ENCODE results near the gene ZNF195.
A peak's percentile ranks its signal among the peaks of the same experiment; 100 is the strongest.
"Not testable (repeated sequence)": the region's sequence is repeated elsewhere in the genome, so short reads cannot be mapped to it uniquely, and the experiment has no call there.

The ZNF195 gene

DNA sequence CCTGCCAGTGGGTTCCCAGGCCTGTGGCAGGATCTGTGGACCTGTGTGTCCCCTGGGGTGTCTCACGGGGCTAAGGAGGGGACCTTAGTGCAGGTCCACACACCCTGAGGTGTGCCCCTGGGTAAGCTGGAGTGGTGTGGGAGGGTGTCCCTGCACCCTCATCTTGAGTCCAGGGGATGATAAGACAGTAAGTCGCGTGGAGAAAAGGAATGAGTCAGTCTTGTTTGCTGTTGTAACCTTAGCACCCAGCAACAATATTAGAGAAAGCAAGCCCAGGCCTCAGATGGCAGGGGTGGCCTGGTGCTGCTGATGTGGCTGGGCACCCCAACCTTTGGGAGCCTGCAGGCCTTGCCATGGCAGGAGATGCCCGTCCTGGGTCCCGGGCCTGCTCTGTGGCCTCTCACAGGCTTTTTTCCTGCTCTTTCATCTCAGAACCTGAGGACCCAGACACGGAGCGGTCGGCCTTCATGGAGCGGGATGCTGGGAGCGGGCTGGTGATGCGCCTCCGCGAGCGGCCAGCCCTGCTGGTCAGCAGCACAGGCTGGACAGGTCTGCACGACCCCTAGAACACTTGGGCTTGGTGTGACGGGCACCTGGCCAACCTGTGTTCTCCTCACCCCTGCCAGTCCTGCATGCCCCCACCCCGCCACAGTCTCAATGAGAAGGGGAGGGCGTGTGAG lies 23.4 kb upstream of the ZNF195 start:
- DNase-seq = not testable (repeated sequence)

DNA sequence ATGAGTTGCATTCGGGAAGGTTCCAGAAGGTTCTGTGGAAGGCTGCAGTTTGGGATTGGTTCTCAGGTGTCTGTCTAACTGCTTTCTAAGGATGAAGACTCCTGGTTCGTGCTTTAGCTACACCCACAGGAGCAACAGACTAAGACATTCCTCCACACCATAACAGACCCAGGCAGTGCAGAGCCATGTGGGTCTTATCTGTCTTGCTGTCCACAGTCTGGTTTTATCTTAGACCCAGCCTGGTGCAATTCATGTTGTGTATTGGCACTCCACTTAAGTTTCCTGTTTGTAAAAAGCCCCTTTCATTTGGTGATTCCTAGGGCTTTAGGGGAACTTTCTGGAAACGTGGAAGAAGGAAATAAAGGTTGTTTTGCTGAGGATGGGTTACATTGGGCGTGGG lies 22.1 kb upstream of the ZNF195 start:
- DNase-seq = not testable (repeated sequence)

DNA sequence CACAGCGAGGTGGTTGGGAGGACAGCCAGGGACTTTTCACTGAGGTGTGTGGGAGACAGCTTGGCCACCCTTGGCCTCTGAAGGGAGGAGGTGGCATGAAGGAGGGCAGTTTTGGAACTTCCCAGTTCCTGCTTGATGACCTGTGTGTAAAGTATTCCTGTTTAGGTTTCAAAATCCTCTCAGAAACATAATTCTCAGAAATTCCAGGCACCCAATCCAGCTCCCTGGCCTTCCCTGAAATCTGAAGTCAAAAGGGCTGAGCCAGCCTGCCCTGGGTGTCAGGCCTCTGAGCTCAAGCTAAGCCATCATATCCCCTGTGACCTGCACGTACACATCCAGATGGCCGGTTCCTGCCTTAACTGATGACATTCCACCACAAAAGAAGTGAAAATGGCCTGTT lies 19.6 kb upstream of the ZNF195 start:
- not testable (repeated sequence) for DNase-seq

DNA sequence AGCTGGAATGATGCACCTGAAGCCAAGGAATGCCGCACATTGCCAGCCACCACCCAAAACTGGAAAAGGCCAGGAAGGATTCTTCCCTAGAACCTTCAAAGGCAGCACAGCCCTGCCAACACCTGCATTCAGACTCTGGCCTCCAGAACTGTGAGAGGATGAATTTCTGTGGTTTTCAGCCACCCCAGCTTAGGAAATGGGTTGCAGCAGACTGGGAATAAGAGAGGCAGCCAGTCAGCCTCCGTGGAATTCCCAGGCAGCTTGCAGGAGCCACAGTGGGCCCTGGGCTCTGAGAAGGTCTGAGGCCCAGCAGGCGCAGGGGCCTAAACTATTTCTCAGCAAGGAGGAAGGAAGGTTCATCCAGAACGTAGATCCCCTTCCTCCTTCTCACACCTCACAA lies 19.2 kb upstream of the ZNF195 start:
- not testable (repeated sequence) for DNase-seq

DNA sequence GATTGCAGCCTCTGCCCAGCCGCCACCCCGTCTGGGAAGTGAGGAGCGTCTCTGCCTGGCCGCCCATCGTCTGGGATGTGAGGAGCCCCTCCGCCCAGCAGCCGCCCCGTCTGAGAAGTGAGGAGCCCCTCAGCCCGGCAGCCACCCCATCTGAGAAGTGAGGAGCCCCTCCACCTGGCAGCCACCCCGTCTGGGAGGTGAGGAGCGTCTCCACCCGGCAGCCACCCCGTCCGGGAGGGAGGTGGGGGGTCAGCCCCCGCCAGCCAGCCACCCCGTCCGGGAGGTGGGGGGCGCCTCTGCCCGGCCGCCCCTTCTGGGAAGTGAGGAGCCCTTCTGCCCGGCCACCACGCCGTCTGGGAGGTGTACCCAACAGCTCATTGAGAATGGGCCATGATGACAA lies 18.3 kb upstream of the ZNF195 start:
- DNase-seq = not testable (repeated sequence)

DNA sequence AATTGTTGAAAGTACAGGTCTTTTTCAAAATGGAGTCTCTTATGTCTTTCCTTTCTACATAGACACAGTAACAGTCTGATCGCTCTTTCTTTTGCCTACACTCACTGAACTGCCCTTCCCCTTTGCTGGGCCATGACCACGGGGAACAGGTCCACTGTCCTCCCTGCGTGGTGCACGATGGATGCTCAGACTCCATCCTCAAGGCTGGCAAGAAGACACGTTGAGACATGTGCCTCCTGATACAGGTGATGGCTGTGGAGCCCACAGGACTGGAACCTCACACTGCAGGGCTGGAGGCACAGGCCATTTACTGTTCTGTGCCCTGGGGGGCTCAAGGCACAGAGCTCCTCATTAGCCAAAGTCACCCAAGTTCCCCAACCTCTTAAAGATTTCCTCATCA lies 16.5 kb upstream of the ZNF195 start:
- DNase-seq = not testable (repeated sequence)

DNA sequence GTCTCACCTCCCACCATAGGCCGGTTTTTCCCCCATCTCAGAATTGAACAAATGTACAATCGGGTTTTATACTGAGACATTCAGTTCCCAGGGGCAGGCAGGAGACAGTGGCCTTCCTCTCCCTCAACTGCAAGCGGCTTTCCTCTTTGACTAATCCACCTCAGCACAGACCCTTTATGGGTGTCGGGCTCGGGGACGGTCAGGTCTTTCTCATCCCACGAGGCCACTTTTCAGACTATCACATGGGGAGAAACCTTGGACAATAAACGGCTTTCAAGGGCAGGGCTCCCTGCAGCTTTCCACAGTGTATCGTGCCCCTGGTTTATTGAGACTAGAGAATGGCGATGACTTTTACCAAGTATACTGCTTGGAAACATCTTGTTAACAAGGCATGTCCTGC lies 16.0 kb upstream of the ZNF195 start:
- DNase-seq = not testable (repeated sequence)

DNA sequence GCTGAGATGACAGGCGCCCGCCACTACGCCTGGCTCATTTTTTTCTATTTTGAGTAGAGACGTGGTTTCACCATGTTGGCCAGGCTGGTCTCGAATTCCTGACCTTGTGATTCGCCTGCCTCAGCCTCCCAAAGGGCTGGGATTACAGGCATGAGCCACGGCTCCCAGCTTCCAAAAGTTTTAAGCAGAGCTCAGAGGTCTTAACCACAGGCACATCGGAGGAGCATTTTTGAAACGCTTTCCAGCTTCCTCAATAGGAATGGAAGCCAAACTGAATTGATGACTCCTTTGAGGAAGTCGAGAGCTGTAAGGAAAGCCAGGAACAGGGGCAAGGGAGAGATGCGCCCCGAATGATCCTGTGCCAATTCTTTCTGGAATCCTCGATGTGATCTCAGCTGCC lies 14.5 kb upstream of the ZNF195 start:
- DNase-seq = peak; percentile 32

DNA sequence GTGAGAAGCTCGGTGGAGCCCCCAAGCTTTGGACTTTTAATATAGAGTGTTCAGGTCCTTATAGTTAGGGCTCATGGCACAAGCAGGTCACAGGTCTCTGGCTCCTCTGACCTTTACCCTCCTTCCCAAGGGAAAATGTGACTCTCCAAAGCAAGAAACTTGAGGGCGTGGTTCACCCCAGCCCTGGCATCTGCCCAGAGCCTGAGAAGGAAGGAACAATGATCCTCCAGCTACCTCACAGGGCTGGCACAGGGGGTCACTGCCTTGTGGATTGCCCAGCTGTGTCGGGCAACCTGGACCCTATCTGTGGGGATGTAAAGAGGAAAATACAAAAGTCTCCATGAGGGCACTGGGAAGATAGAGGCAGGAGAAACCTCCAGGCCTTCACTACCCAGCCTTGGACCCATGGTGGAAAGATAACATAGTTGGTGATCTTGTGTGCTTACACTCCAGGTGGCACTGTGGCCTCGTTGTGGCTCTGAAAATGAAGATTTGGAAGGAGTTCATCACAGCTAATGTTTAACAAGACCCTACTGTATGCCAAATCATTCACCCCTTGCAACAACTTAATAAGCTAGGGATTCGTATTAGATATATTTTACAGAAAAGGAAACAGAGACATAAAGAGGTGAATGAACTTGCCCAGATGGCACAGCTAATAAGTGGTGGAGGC lies 3.8 kb upstream of the ZNF195 start:
- no peak for DNase-seq

DNA sequence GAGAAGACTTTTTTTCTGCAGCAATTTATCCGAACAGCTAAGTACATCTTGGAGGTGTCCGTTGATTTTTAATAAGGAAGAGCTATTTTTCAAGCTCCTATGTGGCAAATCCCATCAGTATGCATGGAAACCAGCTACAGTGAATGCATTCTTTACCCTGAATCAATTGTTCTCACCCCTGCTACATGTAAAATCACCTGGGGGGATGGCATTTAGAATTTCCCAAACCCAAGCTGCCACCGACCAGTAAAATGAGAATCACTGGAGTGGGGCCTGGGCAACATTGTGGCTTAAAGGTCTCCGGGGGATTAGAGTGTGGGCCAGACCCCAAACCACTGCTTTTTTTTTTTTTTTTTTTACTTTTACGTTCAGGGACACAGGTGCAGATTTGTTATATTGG lies 2.8 kb upstream of the ZNF195 start:
- DNase-seq = no peak

DNA sequence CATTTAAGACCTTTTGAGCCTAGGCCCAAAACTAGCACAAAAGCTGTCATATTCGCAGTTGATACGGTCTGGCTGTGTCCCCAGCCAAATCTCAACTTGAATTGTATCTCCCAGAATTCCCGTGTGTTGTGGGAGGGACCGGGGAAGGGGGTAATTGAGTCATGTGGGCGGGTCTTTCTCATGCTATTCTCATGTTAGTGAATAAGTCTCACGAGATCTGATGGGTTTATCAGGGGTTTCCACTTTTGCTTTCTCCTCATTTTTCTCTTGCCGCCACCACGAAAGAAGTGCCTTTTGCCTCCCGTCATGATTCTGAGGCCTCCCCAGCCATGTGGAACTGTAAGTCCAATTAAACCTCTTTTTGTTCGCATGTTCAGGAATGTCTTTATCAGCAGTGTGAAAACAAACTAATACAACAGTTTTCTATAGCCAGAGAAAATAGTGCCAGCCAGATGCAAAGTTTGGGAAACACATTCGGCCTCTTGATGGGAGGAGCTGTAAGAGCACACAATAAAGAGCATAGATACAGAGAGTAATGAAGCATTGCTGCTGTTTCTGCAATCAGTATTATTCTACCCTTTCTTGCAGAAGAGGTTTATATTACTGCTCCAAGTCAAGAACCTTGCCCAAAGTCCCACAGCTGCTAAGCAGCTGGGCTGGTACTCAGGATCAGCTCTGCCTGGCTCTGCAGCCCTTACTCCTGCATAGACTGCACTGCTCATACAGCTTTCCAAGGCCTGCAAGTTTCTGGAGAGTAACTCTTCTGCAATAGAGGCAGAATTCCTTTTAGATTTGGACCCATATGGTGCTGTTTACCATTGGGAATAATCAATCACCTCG lies 2.0 kb upstream of the ZNF195 start:
- peak; percentile 62 for DNase-seq

DNA sequence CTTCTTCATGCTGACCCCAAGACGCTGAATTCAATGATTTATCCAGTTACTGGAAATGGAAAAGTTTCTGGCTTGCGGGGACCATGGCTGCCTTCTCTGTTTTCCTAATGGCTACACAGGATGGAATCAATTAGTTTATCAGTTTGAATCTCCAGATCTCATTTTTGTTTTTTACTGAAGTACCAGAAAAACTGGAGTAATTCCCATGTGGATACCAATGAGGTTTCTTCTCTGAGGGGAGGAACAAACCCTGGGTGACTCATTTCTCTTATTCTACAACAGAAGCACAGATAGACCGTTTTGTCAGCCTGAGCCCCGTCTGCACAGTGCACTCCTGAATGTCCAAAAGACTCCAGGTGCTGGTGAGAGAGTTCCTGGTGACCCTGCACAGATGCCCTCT lies 3.4 kb downstream of the ZNF195 start:
- DNase-seq = peak; percentile 18

DNA sequence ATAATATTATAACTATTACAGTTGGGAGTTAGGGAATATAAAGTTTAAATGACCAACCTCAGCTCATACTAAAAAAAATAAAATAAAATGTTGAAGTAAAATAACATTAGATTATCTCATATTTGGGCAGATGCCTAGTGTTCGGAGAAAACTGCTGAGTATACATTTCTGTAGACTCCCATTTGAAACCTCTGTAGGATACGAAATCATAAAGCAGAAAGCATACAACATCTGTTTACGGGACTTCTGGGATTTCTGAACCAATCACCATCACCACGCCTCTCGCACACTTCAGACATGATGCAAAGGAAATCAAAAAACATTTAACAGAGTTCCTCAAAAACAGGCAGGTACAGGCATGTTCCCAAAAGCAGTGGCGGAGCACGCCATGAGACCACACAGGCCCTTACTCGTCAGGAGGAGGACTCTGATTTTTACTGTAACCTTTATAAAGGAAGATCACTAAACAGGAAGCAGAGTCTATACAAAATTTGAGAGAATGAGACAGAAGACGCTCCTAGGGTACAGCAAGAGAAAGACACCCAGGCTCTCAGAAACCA lies 8.6 kb downstream of the ZNF195 start:
- DNase-seq = no peak

DNA sequence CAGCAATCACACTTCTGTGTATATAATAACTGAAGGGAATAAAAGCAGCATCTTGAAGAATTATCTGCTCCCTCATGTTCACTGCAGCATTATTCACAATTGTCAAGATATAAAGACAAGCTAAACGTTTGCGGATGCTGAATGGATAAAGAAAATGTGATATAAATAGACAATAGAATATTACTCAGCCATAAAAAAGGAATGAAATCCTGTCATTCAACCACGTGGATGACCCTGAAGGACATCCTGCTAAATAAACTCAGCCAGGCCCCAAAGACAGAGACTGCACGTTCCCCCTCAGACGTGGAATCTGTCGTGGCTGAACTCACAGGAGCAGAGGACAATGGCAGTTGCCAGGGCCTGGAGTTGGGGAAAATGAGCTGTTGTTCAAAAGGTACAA lies 9.6 kb downstream of the ZNF195 start:
- DNase-seq = no peak

DNA sequence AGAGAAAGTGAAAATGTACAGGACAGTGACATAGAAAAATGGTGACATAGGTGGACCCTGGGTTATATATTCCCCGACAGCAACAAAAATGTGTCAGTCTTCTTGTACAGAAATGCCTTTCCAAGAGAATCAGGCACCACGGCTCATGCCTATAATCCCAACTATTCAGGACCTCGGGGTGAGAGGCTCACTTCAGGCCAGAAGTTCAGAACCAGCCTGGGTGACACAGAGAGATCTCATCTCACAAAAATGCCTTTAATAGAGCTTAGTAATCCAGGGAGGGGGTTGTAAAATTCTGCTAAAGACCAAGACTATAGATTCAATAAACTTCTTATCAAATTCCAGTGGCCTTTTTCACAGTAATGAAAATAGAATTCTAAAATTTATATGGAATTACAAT lies 10.7 kb downstream of the ZNF195 start:
- DNase-seq = no peak

DNA sequence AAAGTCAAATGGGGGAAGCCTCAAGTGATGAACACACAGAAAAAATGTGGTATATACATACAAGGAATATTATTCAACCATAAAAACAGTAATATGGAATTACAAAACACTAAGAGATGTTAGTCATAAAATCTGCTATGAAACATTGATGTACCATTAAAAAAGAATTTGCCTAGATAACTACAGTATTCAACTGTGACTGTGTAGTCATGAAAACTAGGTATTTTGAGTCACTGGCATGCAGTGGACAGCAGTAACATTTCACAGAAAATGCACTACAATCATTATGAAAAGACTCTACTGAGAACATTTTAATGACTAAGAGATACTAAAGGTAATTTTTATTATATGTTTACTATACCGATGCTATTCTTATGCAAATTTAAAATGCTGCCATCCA lies 11.7 kb downstream of the ZNF195 start:
- no peak for DNase-seq

DNA sequence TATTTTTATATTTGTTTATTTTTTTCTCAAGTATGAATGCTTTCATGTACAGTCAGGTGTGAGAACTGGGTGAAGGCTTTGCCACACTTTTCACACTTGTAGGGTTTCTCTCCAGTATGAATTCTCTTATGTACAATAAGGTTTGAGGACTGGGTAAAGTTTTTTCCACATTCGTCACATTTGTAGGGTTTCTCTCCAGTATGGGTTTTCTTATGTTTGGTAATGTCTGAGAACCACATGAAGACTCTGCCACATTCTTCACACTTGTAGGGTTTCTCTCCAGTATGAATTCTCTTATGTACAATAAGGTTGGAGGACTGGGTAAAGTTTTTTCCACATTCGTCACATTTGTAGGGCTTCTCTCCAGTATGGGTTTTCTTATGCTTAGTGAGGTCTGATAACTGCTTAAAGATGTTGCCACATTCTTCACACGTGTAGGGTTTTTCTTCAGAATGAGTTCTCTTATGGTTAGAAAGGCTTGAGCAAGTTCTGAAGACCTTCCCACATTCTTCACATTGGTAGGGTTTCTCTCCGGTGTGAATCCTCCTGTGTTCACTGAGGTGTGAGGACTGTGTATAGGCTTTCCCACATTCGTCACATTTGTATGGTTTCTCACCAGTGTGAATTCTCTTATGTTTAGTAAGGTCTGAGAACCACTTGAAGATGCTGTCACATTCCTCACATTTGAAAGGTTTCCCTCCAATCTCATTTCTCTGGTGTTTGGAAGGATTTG lies 19.7 kb downstream of the ZNF195 start:
- DNase-seq = no peak

DNA sequence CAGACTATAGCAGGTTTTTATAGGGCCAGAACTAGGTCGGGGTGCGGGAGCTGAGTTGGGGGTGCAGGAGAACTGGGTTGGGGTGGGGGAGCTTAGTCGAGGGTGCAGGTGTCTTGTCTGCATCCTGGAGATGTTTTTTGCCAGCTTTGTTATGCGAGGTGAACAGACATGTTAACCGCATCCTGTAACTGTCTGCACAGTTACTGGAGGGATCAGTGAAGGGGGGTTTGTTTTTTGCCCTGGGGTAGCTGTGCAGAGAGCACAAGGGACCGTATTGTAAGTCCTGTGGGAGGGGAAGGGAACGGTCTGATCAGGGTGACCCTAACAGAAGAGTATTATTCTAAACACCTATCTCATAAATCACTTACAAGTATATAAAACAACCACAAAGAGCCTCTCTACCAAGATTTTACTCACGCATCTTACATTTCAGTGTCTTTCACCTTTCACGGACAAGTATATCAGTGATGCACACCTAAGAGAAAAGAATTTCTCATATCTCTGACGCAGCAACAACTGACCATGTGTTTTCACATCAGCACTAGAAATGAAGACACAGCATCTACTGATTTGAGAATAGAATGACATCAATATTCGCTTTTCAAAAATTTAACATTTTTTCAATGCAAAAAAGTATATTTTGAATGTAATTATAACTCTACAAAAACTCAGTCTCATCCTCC lies 20.8 kb downstream of the ZNF195 start:
- no peak for DNase-seq

DNA sequence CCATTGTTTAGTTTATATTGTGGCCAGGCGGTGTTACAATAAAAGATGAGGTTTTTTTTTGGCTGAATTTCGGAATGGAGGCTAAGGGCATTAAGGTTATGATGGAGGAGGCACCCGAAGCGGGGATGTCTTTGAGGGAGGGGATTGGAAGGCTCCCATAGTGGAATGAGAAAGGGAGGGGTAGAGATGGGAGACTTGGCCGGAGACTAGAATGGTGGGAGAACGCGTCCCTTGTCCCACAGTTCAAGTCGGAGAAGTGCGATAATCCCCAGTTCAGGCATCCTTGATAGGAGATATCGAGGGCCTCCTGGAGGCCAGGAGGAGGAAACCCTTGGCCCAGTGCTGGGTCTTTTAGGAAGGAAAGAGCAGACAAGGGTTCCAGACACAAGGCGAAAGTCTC lies 21.6 kb downstream of the ZNF195 start:
- DNase-seq = no peak

DNA sequence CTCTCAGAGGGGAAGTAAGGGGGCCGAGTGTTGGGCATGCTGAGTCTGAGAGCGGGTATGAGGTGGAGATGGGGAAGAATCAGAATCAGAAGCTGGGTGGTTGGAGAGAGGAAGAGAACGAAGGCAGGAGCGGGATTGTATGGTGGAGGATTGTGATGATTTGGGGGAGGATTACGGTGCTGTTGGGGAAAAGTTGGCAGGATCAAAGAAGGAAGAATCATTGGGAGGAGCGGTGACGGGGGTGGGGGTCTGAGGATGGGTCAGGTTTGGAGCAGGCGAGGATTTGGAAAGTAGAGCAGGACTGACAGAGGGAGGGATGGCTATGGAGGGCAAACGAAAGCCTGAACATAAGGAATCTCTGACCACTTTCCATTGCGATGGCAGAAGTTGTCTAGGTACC lies 22.1 kb downstream of the ZNF195 start:
- DNase-seq = no peak

DNA sequence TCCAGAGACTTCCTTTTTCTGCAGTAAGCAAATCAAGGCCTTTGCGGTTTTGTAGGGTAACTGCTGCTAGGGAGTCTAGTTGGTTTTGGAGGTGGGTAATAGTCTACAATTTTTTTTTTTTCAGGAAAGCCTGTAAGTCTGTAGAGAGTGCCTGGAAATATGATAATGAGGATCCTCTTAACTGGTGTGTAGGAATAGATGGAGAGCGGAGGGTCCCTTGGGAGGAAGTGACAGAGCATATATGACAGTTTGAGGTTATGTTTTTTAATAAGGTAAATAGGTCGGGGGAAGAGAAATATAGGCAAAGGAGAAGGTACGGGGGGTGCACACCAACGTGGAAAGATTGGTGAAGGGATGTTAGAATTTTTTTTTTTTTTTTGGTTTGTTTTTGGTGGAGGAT lies 25.9 kb downstream of the ZNF195 start:
- no peak for DNase-seq

DNA sequence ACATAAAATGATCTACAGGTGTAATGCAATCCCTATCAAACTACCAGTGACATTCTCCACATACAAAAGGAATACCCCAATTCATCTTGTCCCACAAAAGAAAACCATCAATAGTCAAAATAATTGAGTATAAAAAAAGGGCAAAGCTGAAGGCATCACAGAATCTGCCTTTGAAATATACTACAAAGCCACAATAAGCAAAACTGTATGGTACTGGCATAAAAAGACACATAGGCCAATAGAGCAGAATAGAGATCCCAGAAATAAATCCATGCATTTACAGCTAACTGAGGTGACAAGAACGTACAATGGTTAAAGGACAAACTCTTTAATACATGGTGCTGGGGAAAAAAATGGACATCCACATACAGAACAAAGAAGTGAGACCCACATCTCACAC lies 31.8 kb downstream of the ZNF195 start:
- DNase-seq = no peak

Data from fibroblast of skin of back (primary cell).